HCT116 (cell line): ENCODE measurements around the gene GK2.

ENCODE experiments used
- CBX3 ChIP-seq: IDR thresholded peaks from 2 replicates; pipeline ENCODE4 v1.6.1; 2012; ENCODE audit warnings: low read depth
- POLR2A ChIP-seq: IDR thresholded peaks from 2 replicates; pipeline ENCODE4 v1.7.0; 2011; ENCODE audit warnings: borderline replicate concordance; ENCODE audit not compliant: insufficient read depth, insufficient read length; ENCODE audit errors: extremely low read depth
- TF ChIP-seq, protein P1 (sequence below), 3 experiments: fragments of 200-600 bp in 1 of 3; sonication (generic) in 1 of 3; IDR thresholded peaks in 2 of 3; conservative IDR thresholded peaks in 1 of 3; 2 replicates each; pipeline ENCODE4 v1.5.1; 2012 to 2017; ENCODE audit warnings: low read depth in 2 of 3, low read length in 2 of 3, antibody characterized with exemption in 1 of 3, borderline replicate concordance in 1 of 3, control low read depth in 1 of 3, mild to moderate bottlenecking in 1 of 3, mixed read lengths in 1 of 3, mixed run types in 1 of 3, moderate library complexity in 1 of 3; ENCODE audit not compliant: insufficient read depth in 1 of 3
- TF ChIP-seq, protein P2 (sequence below): IDR thresholded peaks from 2 replicates; pipeline ENCODE4 v1.6.1; 2012

DNA sequence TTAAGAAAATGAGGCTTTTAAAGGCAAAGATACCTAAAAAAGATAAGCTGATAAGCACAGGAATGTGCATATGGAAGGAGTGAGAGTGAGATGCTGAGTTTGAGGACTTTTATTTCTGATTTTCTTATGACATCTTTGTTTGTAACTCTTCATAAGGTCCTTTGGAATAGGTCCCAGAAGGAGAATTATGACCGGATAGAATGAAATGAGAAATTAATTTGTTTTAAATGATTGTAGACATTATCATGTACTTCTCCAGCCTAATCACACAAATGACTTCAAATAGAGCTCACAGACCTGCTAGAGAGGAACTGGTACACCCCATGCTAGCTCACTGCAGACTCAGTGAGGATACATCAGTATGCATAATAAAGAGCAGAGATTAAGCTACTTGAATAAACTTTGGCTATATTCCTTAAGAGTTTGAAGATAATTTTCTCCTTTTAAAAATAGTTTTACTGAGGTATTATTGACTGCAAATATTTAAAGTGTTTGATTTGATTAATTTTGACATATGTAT, 5.6 kb downstream of the GK2 start:
- TF ChIP-seq, protein P1, sequence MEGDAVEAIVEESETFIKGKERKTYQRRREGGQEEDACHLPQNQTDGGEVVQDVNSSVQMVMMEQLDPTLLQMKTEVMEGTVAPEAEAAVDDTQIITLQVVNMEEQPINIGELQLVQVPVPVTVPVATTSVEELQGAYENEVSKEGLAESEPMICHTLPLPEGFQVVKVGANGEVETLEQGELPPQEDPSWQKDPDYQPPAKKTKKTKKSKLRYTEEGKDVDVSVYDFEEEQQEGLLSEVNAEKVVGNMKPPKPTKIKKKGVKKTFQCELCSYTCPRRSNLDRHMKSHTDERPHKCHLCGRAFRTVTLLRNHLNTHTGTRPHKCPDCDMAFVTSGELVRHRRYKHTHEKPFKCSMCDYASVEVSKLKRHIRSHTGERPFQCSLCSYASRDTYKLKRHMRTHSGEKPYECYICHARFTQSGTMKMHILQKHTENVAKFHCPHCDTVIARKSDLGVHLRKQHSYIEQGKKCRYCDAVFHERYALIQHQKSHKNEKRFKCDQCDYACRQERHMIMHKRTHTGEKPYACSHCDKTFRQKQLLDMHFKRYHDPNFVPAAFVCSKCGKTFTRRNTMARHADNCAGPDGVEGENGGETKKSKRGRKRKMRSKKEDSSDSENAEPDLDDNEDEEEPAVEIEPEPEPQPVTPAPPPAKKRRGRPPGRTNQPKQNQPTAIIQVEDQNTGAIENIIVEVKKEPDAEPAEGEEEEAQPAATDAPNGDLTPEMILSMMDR (IDR thresholded peaks at IDR 0.05 in 2 of 3, conservative IDR thresholded peaks at IDR 0.05 in 1 of 3; ENCODE audit: borderline replicate concordance in 1 of 3, insufficient read depth in 1 of 3, low read depth in 2 of 3, low read length in 2 of 3): no peak
- no peak for TF ChIP-seq CBX3
- TF ChIP-seq, protein P2, sequence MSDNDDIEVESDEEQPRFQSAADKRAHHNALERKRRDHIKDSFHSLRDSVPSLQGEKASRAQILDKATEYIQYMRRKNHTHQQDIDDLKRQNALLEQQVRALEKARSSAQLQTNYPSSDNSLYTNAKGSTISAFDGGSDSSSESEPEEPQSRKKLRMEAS: no peak
- TF ChIP-seq POLR2A: no peak
